IPS-11a (cell line): Measurements from ENCODE around the gene OTOGL.
A peak's percentile ranks its signal among the peaks of the same experiment; 100 is the strongest.
"Not testable (repeated sequence)": the region's sequence is repeated elsewhere in the genome, so short reads cannot be mapped to it uniquely, and the experiment has no call there.

ENCODE experiments used
- H3K4me3 ChIP-seq: one replicate; pipeline ENCODE4 v1.5.1; 2013; ENCODE audit warnings: low read depth, low read length, control low read depth

OTOGL gene

GRCh38 chr12:80218925-80219324 is 119.6 kb downstream of the OTOGL start:
- not testable (repeated sequence) for H3K4me3 ChIP-seq

- H3K4me3 ChIP-seq, result no peak overlapping the region
Observed at GRCh38 chr12:80219345-80219744, 120.0 kb downstream of the OTOGL start.

- H3K4me3 ChIP-seq, result no peak overlapping the region
Observed at GRCh38 chr12:80222261-80222660, 122.9 kb downstream of the OTOGL start.

- H3K4me3 ChIP-seq, result no peak overlapping the region
Observed at GRCh38 chr12:80226576-80226975, 127.2 kb downstream of the OTOGL start.

GRCh38 chr12:80227904-80228303 is 128.6 kb downstream of the OTOGL start:
- not testable (repeated sequence) for H3K4me3 ChIP-seq

GRCh38 chr12:80230068-80230467 is 130.7 kb downstream of the OTOGL start:
- no peak overlapping the region for H3K4me3 ChIP-seq

GRCh38 chr12:80232837-80233236 is 133.5 kb downstream of the OTOGL start:
- H3K4me3 ChIP-seq, result no peak overlapping the region

- no peak overlapping the region for H3K4me3 ChIP-seq
Observed at GRCh38 chr12:80233926-80234325, 134.6 kb downstream of the OTOGL start.

- H3K4me3 ChIP-seq, result no peak overlapping the region
Observed at GRCh38 chr12:80234667-80235066, 135.3 kb downstream of the OTOGL start.

- H3K4me3 ChIP-seq, result no peak overlapping the region
Observed at GRCh38 chr12:80235944-80236343, 136.6 kb downstream of the OTOGL start.

- H3K4me3 ChIP-seq, result no peak overlapping the region
Observed at GRCh38 chr12:80239867-80240266, 140.5 kb downstream of the OTOGL start.

- H3K4me3 ChIP-seq, result no peak overlapping the region
Observed at GRCh38 chr12:80241576-80242273, 142.4 kb downstream of the OTOGL start.

GRCh38 chr12:80242321-80242720 is 143.0 kb downstream of the OTOGL start:
- no peak overlapping the region for H3K4me3 ChIP-seq

- H3K4me3 ChIP-seq, result peak overlapping the region; percentile 30
Observed at GRCh38 chr12:80249581-80249980, 150.2 kb downstream of the OTOGL start.

GRCh38 chr12:80257920-80258319 is 158.6 kb downstream of the OTOGL start:
- no peak overlapping the region for H3K4me3 ChIP-seq

- no peak overlapping the region for H3K4me3 ChIP-seq
Observed at GRCh38 chr12:80260269-80260668, 160.9 kb downstream of the OTOGL start.

- no peak overlapping the region for H3K4me3 ChIP-seq
Observed at GRCh38 chr12:80261403-80261802, 162.1 kb downstream of the OTOGL start.

GRCh38 chr12:80262346-80262745 is 163.0 kb downstream of the OTOGL start:
- no peak overlapping the region for H3K4me3 ChIP-seq

GRCh38 chr12:80262771-80263170 is 163.4 kb downstream of the OTOGL start:
- no peak overlapping the region for H3K4me3 ChIP-seq

GRCh38 chr12:80264386-80264785 is 165.0 kb downstream of the OTOGL start:
- no peak overlapping the region for H3K4me3 ChIP-seq

- no peak overlapping the region for H3K4me3 ChIP-seq
Observed at GRCh38 chr12:80264891-80265290, 165.6 kb downstream of the OTOGL start.

GRCh38 chr12:80268924-80269749 is 169.8 kb downstream of the OTOGL start:
- no peak overlapping the region for H3K4me3 ChIP-seq
